Ovary (tissue), 3 donors: ENCODE measurements around the gene FAM83B.

ENCODE experiments used
- POLR2A ChIP-seq: fragments of 450-650 bp; IDR thresholded peaks from one replicate; pipeline ENCODE4 v1.6.1; 2017; ENCODE audit warnings: antibody characterized with exemption, mild to moderate bottlenecking, moderate library complexity
- TF ChIP-seq, protein P1 (sequence below), 3 donors: fragments of 450-650 bp in 2 of 3; fragments of 200-600 bp in 1 of 3; IDR thresholded peaks; one replicate each; pipeline versions ENCODE4 v1.5.1 to v1.8.0; 2016 to 2022; ENCODE audit warnings: antibody characterized with exemption in 3 of 3, mild to moderate bottlenecking in 1 of 3
- donor health status: DM: no; HTN: no; CAD: no.

DNA sequence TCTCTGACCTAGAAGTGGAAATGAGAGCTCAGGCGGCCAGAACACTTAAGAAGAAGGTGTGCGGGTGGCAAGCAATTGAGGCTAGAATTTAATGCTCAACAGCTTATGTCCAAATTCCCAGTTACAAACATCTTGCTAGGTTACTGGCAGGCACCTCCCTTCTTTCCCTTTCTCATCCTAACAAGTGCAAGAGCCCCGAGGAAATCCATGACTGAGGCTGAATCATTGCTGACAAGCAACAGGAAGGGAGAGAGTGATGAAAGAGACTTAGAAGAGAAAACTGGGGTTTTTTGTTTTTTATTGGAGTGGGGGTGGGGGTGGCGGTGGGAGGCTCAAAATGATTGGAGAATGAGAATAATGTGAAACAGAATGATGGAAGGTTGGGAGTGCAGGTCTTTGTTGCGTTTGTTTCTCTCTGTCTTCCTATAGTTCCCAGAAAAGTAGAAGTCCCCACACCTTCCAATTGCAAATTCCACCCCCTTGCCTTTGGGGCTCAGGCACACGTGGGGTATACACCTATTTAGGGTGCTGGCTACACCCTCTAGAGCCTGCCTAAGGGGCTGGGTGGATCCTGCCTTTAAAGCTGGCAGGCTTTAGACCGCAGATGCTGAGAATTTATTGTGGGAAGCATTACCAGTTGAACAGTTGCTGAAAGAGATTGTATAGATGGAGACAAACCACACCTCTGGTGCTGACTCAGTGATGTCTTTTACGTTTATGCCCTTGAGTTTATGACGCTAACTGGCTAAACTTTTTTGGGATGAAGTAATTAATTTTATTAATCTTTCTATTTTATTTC lies 1.4 kb downstream of the FAM83B start:
- TF ChIP-seq, protein P1, sequence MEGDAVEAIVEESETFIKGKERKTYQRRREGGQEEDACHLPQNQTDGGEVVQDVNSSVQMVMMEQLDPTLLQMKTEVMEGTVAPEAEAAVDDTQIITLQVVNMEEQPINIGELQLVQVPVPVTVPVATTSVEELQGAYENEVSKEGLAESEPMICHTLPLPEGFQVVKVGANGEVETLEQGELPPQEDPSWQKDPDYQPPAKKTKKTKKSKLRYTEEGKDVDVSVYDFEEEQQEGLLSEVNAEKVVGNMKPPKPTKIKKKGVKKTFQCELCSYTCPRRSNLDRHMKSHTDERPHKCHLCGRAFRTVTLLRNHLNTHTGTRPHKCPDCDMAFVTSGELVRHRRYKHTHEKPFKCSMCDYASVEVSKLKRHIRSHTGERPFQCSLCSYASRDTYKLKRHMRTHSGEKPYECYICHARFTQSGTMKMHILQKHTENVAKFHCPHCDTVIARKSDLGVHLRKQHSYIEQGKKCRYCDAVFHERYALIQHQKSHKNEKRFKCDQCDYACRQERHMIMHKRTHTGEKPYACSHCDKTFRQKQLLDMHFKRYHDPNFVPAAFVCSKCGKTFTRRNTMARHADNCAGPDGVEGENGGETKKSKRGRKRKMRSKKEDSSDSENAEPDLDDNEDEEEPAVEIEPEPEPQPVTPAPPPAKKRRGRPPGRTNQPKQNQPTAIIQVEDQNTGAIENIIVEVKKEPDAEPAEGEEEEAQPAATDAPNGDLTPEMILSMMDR (IDR thresholded peaks at IDR 0.05) = no peak
- no peak for TF ChIP-seq POLR2A
